Right hindlimb (tissue), 1 donor: Measurements from ENCODE around the gene MKLN1.
"Not testable (repeated sequence)": the region's sequence is repeated elsewhere in the genome, so short reads cannot be mapped to it uniquely, and the experiment has no call there.

Experiments used
- DNase-seq: peaks from one replicate; pipeline ENCODE4 v3.0.0-alpha.2; 2018

The MKLN1 gene

GRCh38 chr7:131320603-131321002 is 7.1 kb upstream of the MKLN1 start:
- DNase-seq, result no peak

- DNase-seq, result no peak
These were observed 6.0 kb upstream of the MKLN1 start for GRCh38 chr7:131321656-131322055.

GRCh38 chr7:131322061-131322460 is 5.6 kb upstream of the MKLN1 start:
- DNase-seq, result no peak

GRCh38 chr7:131322861-131323260 is 4.8 kb upstream of the MKLN1 start:
- DNase-seq, result no peak

GRCh38 chr7:131325179-131325840 is 2.4 kb upstream of the MKLN1 start:
- no peak for DNase-seq

- DNase-seq, result no peak
These were observed 1.1 kb upstream of the MKLN1 start for GRCh38 chr7:131326576-131326975.

- no peak for DNase-seq
These were observed 539 bp upstream of the MKLN1 start for GRCh38 chr7:131327049-131327625.

GRCh38 chr7:131328377-131329175 is 900 bp downstream of the MKLN1 start:
- DNase-seq, result no peak

- DNase-seq, result no peak
These were observed 1.5 kb downstream of the MKLN1 start for GRCh38 chr7:131329176-131329570.

- no peak for DNase-seq
These were observed 2.6 kb downstream of the MKLN1 start for GRCh38 chr7:131330299-131330698.

GRCh38 chr7:131331806-131332205 is 4.1 kb downstream of the MKLN1 start:
- no peak for DNase-seq

GRCh38 chr7:131332729-131333128 is 5.1 kb downstream of the MKLN1 start:
- DNase-seq, result not testable (repeated sequence)

- DNase-seq, result no peak
These were observed 8.1 kb downstream of the MKLN1 start for GRCh38 chr7:131335639-131336381.

GRCh38 chr7:131336956-131337355 is 9.3 kb downstream of the MKLN1 start:
- DNase-seq, result no peak

- DNase-seq, result no peak
These were observed 10.5 kb downstream of the MKLN1 start for GRCh38 chr7:131338173-131338572.

GRCh38 chr7:131338691-131339390 is 11.2 kb downstream of the MKLN1 start:
- DNase-seq, result no peak

GRCh38 chr7:131341690-131342089 is 14.0 kb downstream of the MKLN1 start:
- DNase-seq, result no peak

GRCh38 chr7:131342864-131343442 is 15.3 kb downstream of the MKLN1 start:
- no peak for DNase-seq

GRCh38 chr7:131346885-131347592 is 19.4 kb downstream of the MKLN1 start:
- DNase-seq, result no peak

GRCh38 chr7:131352032-131352431 is 24.4 kb downstream of the MKLN1 start:
- no peak for DNase-seq

GRCh38 chr7:131354390-131354789 is 26.7 kb downstream of the MKLN1 start:
- DNase-seq, result no peak
